GM18508 (cell line): ENCODE measurements around the gene FBXW2.

Experiments used
- ATAC-seq: cut with Tn5 transposase; IDR thresholded peaks from one replicate; pipeline ENCODE4 v1.9.1; 2021; ENCODE audit warnings: moderate number of reproducible peaks; ENCODE audit not compliant: insufficient read depth, unreplicated experiment

The FBXW2 gene

DNA sequence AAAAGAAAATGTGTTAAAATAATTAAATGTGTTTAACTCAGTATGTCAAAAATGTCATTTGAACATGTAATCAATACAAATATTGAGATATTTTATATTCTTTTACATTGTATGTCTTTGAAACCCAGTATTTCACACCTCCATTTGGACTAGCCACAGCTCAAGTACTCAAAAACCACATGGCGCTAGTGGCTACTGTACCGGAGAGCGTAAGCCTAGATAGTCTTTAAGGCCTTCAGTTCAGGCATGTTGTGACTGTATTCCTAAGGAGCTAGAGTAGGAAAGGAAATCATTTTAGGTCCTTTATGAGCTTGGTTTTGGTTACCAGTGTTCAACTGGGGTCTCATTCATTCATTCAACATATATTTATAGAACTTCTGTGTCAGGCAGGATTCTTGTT lies 12.8 kb downstream of the FBXW2 start:
- no peak for ATAC-seq

DNA sequence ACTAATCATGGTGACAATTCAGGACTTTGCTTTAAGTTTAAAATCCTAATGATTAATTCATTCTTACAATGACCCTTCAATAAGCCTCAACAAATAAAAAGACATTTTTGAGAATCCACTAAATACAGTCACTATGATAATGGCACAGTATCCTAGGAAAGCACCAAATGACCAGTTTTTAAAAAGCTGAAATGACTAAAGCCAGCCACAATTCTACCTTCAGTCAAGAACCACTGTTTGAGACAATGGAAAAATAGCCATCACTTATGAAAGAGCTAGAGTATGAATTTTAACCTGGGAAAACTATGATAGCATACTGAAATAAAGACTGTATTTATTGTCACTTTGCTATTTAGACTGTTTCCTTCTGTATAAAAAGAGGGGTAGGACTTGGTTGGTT lies 14.0 kb downstream of the FBXW2 start:
- ATAC-seq: no peak

DNA sequence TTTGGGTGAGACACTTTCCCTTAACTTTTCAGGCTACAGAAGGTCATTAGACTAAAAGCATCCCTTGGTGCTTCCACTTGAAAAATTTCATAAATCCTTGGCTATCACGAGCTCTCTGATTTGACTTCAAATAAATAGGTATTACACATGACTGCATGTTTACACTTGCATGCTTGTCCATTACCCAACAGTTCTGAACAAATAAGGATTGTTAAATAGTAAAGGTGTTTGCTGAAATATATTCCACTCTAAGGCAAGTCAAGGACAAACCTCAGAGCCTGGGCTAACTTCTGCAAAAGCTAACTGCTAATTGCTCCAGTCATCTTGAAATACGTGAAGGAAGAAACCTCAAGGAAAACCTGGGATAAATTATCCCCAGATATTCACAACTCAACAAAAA lies 14.5 kb downstream of the FBXW2 start:
- no peak for ATAC-seq

DNA sequence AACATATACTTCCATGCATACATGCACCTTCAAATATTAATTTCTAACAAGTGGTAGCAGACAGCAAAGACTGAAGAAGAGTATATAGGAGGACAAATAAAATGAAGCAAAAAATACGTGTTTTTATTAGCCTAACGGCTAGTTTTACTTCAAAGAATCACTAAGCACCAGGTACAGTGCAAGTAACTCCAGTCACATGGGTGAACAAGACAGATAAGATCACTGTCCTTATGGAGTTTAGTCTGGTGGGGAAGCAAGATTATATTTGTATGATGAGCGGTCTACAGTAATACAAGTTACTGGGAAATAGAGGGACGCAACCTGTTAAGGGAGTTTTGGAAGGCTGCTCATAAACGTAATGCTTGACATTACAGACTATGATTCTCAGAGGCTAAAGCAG lies 16.0 kb downstream of the FBXW2 start:
- ATAC-seq: no peak

DNA sequence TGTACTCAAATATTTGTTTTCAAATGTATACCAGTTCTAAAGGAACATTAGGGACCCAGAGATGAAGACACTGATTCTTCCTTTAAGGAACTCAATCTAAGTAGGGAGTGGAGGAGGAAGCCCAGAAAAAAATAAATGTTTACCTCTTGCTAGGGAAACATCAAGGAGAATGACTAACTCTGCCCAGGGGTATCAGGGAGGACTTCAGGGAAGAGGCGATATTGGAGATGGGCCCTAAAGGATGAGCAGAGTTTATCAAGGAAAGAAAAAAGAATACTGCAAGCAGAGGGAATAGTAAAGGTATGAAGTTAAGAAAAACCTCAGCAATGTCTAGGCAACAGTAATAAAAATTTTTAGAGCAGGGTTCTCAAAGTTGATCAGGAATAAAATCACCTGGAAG lies 16.4 kb downstream of the FBXW2 start:
- no peak for ATAC-seq

DNA sequence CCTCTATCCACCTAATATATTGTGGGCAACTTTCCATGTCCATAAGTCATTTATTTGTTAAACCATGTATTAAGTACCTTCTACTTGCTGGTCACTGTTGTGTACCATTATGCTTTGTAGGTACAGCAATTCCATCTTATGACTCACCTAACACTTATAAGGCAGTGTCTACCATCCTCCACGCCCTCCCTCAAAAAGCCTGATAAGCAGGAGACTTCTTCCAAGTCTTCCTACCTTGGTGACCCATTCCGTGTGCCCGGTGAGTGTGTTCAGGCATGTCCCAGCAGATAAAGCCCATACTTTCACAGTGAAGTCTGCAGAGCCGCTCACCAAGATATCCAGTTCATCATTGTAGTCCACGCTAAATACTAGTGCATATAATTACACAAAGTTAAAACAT lies 17.4 kb downstream of the FBXW2 start:
- no peak for ATAC-seq

DNA sequence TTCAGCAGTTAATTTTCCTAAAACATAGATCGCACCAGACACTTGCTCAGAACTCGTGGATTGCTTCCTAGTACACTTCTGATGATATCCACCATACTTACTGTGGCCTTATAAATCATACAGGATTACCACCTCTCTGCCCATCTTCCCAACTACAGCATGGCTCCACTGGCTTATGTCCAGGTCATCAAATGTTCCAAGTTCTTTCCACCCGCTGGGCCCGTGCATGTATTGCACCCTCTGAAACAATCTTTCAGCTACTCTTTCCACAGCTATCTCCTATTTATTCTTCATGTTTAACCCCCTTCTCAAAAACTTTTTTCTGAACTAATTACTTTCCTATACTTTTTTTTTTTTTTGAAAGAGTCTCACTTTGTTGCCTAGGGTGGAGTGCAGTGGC lies 18.5 kb downstream of the FBXW2 start:
- ATAC-seq: no peak

DNA sequence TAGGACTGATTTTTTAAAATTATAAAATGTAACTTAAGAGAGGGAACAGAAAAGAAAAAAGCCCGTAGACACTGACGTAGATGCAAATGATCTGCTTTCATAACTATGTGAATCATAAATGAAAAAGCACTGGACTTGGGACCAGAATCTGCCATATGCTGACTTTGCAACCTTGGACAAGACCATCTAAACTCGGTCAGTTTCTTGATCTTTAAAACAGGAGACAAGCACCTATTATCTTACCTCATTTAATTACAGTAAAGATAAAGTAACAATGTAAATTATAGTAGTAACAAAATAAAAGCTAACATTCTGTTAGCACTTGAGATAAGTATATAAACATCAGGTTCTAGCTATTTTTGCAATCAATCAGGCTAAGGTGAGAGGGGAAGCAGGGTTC lies 20.0 kb downstream of the FBXW2 start:
- no peak for ATAC-seq

DNA sequence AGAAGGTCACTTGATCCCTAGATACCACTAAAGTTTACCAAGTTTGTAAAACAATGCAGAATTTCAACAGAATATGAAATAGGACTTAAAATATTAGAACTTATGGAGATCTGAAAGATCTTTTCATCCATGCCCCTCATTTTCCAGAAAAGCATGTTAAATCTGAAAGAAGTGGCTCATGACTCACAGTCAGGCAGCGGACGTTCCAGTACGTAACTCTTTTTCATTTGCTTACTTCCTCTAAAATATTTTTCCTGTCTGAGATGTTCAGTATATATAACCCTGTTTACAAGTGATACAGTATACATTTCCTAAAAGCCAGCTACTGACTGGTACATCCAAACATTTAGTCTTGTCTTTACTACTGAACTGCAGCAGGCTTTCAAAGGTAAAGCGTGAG lies 22.3 kb downstream of the FBXW2 start:
- ATAC-seq: no peak

DNA sequence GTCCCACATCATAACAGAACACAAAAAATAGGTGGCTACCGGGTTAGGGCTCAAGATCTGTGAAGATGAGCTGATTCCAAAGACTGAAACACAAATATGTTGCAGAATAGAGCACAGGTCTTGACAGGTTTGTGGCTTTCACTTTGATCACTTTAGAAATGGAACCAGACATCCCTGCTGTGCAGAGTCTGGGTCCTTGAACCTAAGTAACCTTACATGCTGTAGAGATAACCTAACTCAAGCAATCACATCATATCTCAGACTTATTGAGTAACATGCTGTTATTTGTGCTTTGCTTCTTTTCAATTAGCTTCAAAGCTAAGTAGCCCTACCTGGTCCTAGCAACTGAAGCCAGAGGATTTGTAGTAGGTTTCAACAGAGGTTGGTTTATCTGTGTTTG lies 24.3 kb downstream of the FBXW2 start:
- no peak for ATAC-seq

DNA sequence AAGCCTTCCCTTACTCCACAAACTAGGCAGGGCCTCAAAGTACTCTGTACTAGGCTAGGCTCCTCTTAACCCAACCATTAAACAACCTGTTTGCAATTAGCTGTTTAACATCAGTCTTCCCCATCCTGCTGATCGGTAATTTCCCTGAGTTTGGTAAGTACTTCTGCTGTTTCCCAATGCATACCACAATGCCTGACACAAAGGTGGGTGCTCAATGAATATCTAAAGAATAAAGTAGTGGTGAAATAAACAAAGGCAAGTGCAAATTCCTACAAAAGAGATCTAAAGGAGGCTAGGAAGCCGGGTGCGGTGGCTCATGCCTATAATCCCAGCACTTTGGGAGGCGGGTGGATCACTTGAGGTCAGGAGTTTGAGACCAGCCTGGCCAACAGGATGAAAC lies 25.0 kb downstream of the FBXW2 start:
- no peak for ATAC-seq

DNA sequence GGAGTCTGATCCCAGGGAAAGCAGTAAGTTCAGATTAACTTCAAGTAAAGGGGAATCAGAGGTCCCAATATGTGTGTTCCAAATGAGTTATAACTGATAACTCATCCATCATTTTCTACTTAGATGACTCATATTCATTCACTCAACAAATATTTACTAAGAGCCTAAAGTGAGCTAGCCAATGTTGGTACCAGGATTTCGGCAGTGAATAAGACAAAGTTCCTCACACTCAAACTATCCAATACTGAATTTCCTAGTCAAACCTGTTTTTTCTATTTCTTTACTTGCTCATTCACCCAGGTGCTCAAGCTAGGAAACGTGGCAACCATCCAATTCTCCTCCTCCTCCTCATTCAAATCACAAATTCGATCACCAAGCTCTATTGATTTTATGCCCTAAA lies 25.8 kb downstream of the FBXW2 start:
- no peak for ATAC-seq

DNA sequence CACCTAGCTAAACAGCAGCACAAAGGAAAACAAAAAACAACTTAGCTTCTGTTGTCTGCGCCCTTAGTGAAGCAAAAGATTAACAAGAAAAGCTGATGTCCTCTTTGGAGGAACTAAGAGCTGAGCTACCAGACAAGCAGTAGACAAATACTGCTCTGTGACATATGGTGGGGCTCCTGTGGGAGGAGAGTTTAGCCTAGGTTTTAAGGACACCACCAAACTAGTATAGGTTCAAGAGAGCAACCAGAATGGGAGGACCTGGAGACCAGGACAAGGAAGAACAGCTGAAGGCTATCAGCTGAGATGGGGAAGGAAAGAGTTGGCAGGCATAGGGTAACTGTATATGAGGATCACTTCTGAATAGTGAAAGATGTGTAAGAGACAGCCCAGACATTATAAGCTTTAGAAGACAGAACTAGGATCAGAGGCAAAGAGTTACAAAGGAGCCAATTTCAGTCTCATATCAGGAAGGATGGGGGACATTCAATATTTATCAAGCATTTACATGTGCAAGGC lies 27.2 kb downstream of the FBXW2 start:
- no peak for ATAC-seq

DNA sequence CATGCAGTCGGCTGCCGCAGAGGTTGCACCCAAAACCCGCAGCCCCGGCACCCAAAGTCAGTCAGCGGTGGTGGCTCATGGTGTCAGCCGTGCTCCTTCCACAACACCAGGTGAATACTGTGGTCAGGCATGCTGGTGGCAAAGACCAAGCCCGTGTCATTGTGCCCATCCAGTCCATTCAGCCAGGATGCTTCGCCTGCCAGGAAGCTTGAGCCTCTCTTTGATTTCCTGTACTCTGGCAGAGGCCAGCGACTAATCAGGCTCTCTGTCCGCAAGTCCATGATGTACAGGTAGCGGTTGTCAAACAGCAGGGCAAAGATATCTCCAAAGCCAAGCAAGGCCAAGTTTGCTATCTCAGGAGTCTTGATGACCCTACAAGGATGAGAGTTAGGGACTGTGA lies 28.7 kb downstream of the FBXW2 start:
- no peak for ATAC-seq

DNA sequence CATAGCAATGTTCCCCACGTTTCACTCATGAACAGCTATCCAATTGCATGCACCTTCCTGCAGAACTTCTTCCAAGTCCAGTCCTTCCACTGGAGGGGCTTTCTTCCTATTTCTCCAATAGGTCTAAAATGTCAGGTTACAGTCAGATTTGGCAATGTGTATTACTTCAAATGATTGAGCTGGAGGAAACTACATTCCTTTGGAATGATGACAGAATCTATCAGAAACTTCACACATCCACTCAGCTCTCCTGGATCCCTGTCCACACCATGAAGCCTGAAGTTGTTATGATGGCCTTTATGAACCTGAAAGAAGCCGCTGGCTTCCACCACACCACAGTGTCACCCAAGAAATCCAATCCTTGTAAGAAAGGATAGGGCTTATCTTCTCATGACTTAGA lies 32.2 kb downstream of the FBXW2 start:
- no peak for ATAC-seq

DNA sequence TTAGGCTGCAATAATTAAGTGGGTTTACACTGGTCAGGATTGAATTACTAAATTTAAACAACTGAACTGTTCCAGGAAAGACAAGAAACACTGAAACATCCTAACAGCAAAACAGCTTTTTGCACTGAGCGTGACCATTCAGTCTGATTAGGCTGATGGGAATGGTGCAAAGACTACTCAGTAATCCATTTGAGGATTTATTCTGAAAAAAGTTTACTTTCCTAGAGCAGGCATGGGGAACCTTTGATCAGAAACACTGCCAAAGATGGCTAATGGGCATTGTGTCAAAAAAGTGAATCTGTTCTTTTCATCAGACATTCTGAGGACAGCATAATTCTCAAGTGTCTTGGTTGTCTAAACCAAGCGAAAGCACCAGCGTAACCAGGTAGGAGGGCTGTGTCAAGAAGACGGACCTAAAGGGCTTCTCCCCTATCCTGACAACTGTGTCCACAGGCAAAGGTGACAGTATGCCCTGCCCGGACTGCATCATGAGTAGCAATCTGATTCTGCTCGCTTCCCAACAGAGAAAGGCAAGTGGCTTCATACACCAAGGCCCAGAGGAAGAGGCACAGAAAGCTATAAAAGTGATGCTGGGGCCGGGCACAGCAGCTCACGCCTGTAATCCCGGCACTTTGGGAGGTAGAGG lies 33.3 kb downstream of the FBXW2 start:
- no peak for ATAC-seq

DNA sequence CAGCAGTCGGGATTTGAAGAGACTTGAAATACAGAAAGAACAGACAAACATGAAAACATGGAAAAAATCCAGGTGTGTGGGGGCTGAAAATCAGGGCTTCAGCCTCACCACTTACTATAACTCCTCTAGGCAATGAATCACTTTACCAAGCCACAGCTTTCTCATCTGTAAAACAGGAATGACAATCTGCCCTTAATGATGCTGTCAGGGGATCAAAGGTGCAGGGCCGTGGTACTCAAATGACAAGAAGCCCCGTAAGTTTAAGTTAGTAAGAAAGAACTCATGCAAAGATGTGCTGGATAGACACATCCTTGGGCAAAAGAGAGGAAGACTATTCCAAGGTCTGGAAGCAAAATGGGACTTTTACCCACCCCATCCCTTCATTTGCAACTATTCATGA lies 34.7 kb downstream of the FBXW2 start:
- no peak for ATAC-seq

DNA sequence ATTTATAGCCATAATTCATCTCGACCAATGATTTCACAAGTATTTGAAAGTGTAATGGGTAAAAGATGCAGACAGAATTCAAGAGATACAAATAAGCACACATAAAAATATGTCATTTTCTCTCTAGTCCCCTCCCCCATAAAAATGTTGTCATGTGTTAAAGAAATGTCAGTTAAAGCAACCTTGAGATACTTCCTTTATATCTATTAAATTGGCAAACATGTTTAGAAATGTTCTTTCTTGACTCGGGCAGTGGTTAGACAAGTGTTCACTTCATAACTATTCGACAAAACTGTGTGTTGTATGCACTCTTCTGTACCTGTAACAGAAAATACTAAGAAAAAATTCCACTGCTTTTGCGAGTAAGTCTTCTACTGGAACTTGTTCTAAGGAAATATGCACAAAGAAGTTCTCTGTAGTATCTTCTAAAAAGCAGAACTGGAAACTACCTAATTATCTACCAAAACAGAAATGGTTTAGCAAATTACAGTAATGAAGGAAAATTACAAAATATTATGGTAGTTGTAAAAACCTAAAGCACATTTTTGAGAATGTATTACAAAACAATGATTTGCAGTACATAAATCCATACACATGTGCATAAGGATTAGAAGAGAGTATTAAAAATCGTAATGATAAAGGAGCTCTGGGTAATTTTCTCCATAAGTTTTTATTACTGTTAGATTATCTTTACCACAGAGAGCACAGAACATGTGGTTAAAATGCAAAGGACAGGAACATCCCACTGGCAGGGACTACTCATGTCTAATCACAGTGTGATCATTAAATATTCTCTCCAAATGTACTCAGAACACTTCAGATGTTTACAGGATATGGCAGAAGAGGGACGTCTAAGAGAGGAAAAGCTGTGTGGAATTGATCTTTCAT lies 35.9 kb downstream of the FBXW2 start:
- no peak for ATAC-seq

DNA sequence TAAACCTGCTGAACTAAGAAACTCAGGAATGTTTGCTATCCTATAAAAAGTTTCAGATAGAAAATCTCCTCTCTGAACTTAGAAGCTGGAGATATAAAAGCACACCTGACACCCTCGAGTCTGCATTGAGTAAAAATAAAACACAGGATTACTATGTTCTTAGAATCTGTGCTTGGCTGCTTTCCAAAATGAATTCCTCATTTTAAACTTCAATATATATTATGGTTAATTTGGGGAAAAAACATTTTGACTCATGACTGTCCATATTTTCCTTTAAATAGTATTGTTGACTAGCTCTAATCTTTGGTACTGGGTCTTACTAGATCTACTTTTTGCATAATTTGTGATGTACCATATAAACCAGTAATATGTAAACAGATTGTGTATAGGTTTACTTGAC lies 36.7 kb downstream of the FBXW2 start:
- no peak for ATAC-seq

DNA sequence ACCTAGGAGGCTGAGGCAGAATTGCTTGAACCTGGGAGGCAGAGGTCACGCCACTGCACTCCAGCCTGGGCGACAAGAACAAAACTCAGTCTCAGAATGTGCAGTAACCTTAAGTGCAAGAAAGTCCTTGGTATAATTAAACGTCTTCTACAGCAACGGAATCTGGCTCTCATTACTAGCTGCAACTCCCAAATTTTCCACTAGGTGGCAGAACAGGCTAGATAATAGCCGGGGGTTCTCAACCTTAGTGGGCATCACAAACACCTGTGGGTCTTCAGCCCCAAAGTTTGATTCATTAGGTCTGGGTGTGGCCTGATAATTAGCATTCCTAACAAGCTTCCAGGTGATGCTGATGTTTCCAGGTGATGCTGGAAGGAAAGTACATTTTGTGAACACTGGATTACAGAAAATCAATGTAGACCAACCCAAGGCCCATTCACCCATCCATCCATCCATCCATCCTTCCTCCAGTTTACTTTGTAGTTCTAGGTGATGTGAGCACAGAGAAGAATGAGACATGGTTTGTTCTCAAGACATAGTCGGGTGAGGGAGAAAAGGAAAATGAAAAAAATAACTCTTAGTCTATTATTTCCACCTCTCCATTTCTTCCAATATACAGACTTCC lies 37.3 kb downstream of the FBXW2 start:
- no peak for ATAC-seq

DNA sequence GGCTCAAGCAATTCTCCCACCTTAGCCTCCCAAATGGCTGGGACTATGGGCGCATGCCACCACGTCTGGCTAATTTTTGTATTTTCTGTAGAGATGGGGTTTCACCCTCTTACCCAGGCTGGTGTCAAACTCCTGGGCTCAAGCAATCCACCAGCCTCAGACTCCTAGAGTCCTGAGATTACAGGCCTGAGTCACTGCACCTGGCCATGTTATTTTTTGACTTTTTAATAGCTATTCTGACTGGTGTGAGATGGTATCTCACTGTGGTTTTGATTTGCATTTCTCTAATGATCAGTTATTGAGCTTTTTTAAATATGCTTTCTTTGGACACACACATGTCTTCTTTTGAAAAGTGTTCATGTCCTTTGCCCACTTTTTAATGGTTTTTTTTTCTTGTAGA lies 38.2 kb downstream of the FBXW2 start:
- no peak for ATAC-seq
